ENCODE data around the gene AFDN.

Gene AFDN

GRCh38 chr6:168018664-168019063, 192.0 kb downstream of the AFDN start:
- H3K27ac ChIP-seq (ENCODE audit: low read depth, low read length), result no peak overlapping the region
- no peaks in the 10 kb centered on the region for H3K27me3 ChIP-seq (ENCODE audit: low read length)

GRCh38 chr6:168020242-168020641, 193.5 kb downstream of the AFDN start:
- no peak overlapping the region for H3K4me2 ChIP-seq (ENCODE audit: low read depth, low read length, poor library complexity, severe bottlenecking)
- TF ChIP-seq EZH2phosphoT487 (conservative IDR thresholded peaks at IDR 0.05; ENCODE audit: low read length) (no peak), CTCF (IDR thresholded peaks at IDR 0.05; ENCODE audit: insufficient read depth, low read length, poor library complexity, severe bottlenecking) (no peak)
- H3K9ac ChIP-seq (ENCODE audit: low read length), result no peak overlapping the region
- no peaks in the 10 kb centered on the region for H3F3A ChIP-seq (ENCODE audit: insufficient read depth)
- no peak overlapping the region for H3K27ac ChIP-seq (ENCODE audit: low read depth, low read length)
- no peaks in the 10 kb centered on the region for H4K20me1 ChIP-seq (ENCODE audit: low read depth, low read length)
- no peak overlapping the region for H2AFZ ChIP-seq (ENCODE audit: low read depth, low read length, severe bottlenecking)
- H3K36me3 ChIP-seq (ENCODE audit: low read length), result no peaks in the 10 kb centered on the region
- no peak overlapping the region for H3K4me3 ChIP-seq (ENCODE audit: insufficient read depth, low read length, poor library complexity, severe bottlenecking)
- no peaks in the 10 kb centered on the region for H3K9me3 ChIP-seq (ENCODE audit: insufficient read depth, low read length)
- H3K79me2 ChIP-seq (ENCODE audit: insufficient read depth, low read length), result no peaks in the 10 kb centered on the region
- no peaks in the 10 kb centered on the region for H3K27me3 ChIP-seq (ENCODE audit: low read length)
- no peaks in the 10 kb centered on the region for H3K9me2 ChIP-seq (replicated peaks; ENCODE audit: insufficient read depth, low read length)

More at GRCh38 chr6:168018664-168019063, 192.0 kb downstream of the AFDN start:
- H3K9me3 ChIP-seq (ENCODE audit: insufficient read depth, low read length), result no peaks in the 10 kb centered on the region
- no peak overlapping the region for H3K4me2 ChIP-seq (ENCODE audit: low read depth, low read length, poor library complexity, severe bottlenecking)
- H2AFZ ChIP-seq (ENCODE audit: low read depth, low read length, severe bottlenecking), result no peak overlapping the region
- TF ChIP-seq CTCF (IDR thresholded peaks at IDR 0.05; ENCODE audit: insufficient read depth, low read length, poor library complexity, severe bottlenecking) (no peak), EZH2phosphoT487 (conservative IDR thresholded peaks at IDR 0.05; ENCODE audit: low read length) (no peak)
- no peaks in the 10 kb centered on the region for H3K79me2 ChIP-seq (ENCODE audit: insufficient read depth, low read length)
- no peak overlapping the region for H3K9ac ChIP-seq (ENCODE audit: low read length)
- H3K9me2 ChIP-seq (replicated peaks; ENCODE audit: insufficient read depth, low read length), result no peaks in the 10 kb centered on the region
- H3K36me3 ChIP-seq (ENCODE audit: low read length), result no peaks in the 10 kb centered on the region
- no peaks in the 10 kb centered on the region for H3F3A ChIP-seq (ENCODE audit: insufficient read depth)
- H4K20me1 ChIP-seq (ENCODE audit: low read depth, low read length), result no peaks in the 10 kb centered on the region
- no peak overlapping the region for H3K4me3 ChIP-seq (ENCODE audit: insufficient read depth, low read length, poor library complexity, severe bottlenecking)

- no peaks in the 10 kb centered on the region for H3K79me2 ChIP-seq (ENCODE audit: insufficient read depth, low read length)
- H3F3A ChIP-seq (ENCODE audit: insufficient read depth), result no peaks in the 10 kb centered on the region
- no peaks in the 10 kb centered on the region for H4K20me1 ChIP-seq (ENCODE audit: low read depth, low read length)
- no peaks in the 10 kb centered on the region for H3K9me2 ChIP-seq (replicated peaks; ENCODE audit: insufficient read depth, low read length)
- no peak overlapping the region for H3K4me2 ChIP-seq (ENCODE audit: low read depth, low read length, poor library complexity, severe bottlenecking)
- no peak overlapping the region for H3K9ac ChIP-seq (ENCODE audit: low read length)
- H3K9me3 ChIP-seq (ENCODE audit: insufficient read depth, low read length), result no peaks in the 10 kb centered on the region
- no peaks in the 10 kb centered on the region for H3K36me3 ChIP-seq (ENCODE audit: low read length)
- no peak overlapping the region for H3K4me3 ChIP-seq (ENCODE audit: insufficient read depth, low read length, poor library complexity, severe bottlenecking)
- H2AFZ ChIP-seq (ENCODE audit: low read depth, low read length, severe bottlenecking), result no peak overlapping the region
- no peak overlapping the region for H3K27ac ChIP-seq (ENCODE audit: low read depth, low read length)
- no peaks in the 10 kb centered on the region for H3K27me3 ChIP-seq (ENCODE audit: low read length)
- no peak for TF ChIP-seq EZH2phosphoT487 (conservative IDR thresholded peaks at IDR 0.05; ENCODE audit: low read length)
- no peak for TF ChIP-seq CTCF (IDR thresholded peaks at IDR 0.05; ENCODE audit: insufficient read depth, low read length, poor library complexity, severe bottlenecking)
Measured at GRCh38 chr6:168021581-168021980, 194.9 kb downstream of the AFDN start.

Measured in SU-DHL-6 (cell line).